ENCODE data around the gene MYO5A. TPM values are rescaled to one million over a fixed set of nuclear protein-coding genes. Genes with fewer than 3 reads are reported as not detected.

MYO5A gene
- total RNA-seq, 1 experiment from 2014 or later = 21.8 TPM

- Histone ChIP-seq H3K9ac (ENCODE audit: extremely low read depth, insufficient read length, low read length) (no peak overlapping the region), H3K79me2 (ENCODE audit: insufficient read depth, low read length) (no peaks in the 10 kb centered on the region), H3K23me2 (ENCODE audit: insufficient read length, low read depth, low read length, poor library complexity, severe bottlenecking) (no peaks in the 10 kb centered on the region), H2BK15ac (ENCODE audit: low read depth, low read length) (no peak overlapping the region), H3K9me3 (ENCODE audit: control insufficient read depth, low read depth, low read length) (no peaks in the 10 kb centered on the region), H3K27ac (ENCODE audit: insufficient read length, low read depth, low read length) (no peak overlapping the region), H2AK5ac (ENCODE audit: insufficient read length, low read length) (no peak overlapping the region), H4K20me1 (ENCODE audit: control insufficient read depth, insufficient read depth, insufficient read length) (no peaks in the 10 kb centered on the region), H3K23ac (ENCODE audit: insufficient read length, low read depth, low read length) (no peak overlapping the region), H4K5ac (ENCODE audit: insufficient read length, low read depth, low read length) (no peak overlapping the region), H2AFZ (ENCODE audit: low read length) (no peak overlapping the region), H3K4ac (ENCODE audit: low read depth, low read length) (no peak overlapping the region), H3K56ac (ENCODE audit: insufficient read length, low read depth, low read length) (no peak overlapping the region), H2BK120ac (ENCODE audit: low read depth, low read length, poor library complexity, severe bottlenecking) (no peak overlapping the region), H2BK20ac (ENCODE audit: low read depth, low read length, poor library complexity, severe bottlenecking) (no peak overlapping the region), H3K14ac (ENCODE audit: insufficient read depth, low read length) (no peak overlapping the region), H3T11ph (ENCODE audit: low read length) (no peak overlapping the region), H3K79me1 (ENCODE audit: insufficient read depth, low read depth, low read length, poor library complexity, severe bottlenecking) (no peaks in the 10 kb centered on the region), H3K27me3 (ENCODE audit: insufficient read depth, low read length) (no peaks in the 10 kb centered on the region), H4K91ac (ENCODE audit: insufficient read length, low read depth, low read length) (no peak overlapping the region), H3K18ac (ENCODE audit: insufficient read length, low read depth, low read length) (no peak overlapping the region), H2BK12ac (ENCODE audit: insufficient read length, low read depth, low read length) (no peak overlapping the region), H4K8ac (replicated peaks; ENCODE audit: insufficient read length, low read depth, low read length) (no peak overlapping the region), H3K4me1 (ENCODE audit: insufficient read depth, low read length) (no peaks in the 10 kb centered on the region), H2BK5ac (ENCODE audit: insufficient read length, low read length) (no peak overlapping the region), H3K4me2 (ENCODE audit: insufficient read depth, insufficient read length, low read length) (no peak overlapping the region)
- Mint-ChIP-seq H3K27me3 (ENCODE audit: low read depth) (no peaks in the 10 kb centered on the region), H3K4me1 (peaks cover 7% of the 10 kb centered on the region in 2 experiments; a peak in 3 of 4 replicates), H3K4me3 (no peak overlapping the region), H3K9me3 (no peaks in the 10 kb centered on the region), H3K27ac (no peak overlapping the region), H3K36me3 (ENCODE audit: insufficient read depth in 1 of 3, low read depth in 3 of 3) (peaks cover 1 to 10% (median 6%) of the 10 kb centered on the region in 3 experiments; a peak in 5 of 7 replicates)
- no CpG with 5 or more reads among the region's 2 CpGs for WGBS (ENCODE audit: extremely low coverage, insufficient read length, low lambda C conversion rate)
- TF ChIP-seq CTCF (conservative IDR thresholded peaks at IDR 0.05) = no peak
- no peak for DNase-seq
Observed at GRCh38 chr15:52328680-52329079, 200.0 kb downstream of the MYO5A start.
